GM13976 (cell line): ENCODE measurements around the gene ADRA2C.

Source experiments
- DNase-seq: peaks from one replicate; pipeline ENCODE4 v3.0.0; 2012; ENCODE audit warnings: low spot score
- in situ Hi-C: fragments of 300-500 bp; cut with MboI; formaldehyde crosslinking; loops from one replicate; pipeline ENCODE4 v1.12.0; 2022; ENCODE audit warnings: low sequenced_read_pairs, mixed read lengths, inconsistent platforms; ENCODE audit not compliant: unreplicated experiment
- TF ChIP-seq, protein P1 (sequence below): IDR thresholded peaks from 2 replicates; pipeline ENCODE4 v1.5.1; 2012; ENCODE audit warnings: borderline replicate concordance, mild to moderate bottlenecking; ENCODE audit not compliant: insufficient read depth; ENCODE audit errors: extremely low read depth, missing control alignments, control extremely low read depth

ADRA2C gene

GRCh38 chr4:3766785-3767569 is 792 bp downstream of the ADRA2C start:
- no peak for DNase-seq
- in situ Hi-C loops = no loop called here
- TF ChIP-seq, protein P1, sequence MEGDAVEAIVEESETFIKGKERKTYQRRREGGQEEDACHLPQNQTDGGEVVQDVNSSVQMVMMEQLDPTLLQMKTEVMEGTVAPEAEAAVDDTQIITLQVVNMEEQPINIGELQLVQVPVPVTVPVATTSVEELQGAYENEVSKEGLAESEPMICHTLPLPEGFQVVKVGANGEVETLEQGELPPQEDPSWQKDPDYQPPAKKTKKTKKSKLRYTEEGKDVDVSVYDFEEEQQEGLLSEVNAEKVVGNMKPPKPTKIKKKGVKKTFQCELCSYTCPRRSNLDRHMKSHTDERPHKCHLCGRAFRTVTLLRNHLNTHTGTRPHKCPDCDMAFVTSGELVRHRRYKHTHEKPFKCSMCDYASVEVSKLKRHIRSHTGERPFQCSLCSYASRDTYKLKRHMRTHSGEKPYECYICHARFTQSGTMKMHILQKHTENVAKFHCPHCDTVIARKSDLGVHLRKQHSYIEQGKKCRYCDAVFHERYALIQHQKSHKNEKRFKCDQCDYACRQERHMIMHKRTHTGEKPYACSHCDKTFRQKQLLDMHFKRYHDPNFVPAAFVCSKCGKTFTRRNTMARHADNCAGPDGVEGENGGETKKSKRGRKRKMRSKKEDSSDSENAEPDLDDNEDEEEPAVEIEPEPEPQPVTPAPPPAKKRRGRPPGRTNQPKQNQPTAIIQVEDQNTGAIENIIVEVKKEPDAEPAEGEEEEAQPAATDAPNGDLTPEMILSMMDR = no peak

DNA sequence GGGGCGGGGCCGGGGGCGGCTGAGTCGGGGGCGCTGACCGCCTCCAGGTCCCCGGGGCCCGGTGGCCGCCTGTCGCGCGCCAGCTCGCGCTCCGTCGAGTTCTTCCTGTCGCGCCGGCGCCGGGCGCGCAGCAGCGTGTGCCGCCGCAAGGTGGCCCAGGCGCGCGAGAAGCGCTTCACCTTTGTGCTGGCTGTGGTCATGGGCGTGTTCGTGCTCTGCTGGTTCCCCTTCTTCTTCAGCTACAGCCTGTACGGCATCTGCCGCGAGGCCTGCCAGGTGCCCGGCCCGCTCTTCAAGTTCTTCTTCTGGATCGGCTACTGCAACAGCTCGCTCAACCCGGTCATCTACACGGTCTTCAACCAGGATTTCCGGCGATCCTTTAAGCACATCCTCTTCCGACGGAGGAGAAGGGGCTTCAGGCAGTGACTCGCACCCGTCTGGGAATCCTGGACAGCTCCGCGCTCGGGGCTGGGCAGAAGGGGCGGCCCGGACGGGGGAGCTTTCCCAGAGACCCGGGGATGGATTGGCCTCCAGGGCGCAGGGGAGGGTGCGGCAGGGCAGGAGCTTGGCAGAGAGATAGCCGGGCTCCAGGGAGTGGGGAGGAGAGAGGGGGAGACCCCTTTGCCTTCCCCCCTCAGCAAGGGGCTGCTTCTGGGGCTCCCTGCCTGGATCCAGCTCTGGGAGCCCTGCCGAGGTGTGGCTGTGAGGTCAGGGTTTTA is 1.5 kb downstream of the ADRA2C start:
- DNase-seq = no peak
- TF ChIP-seq, protein P1 = no peak
- in situ Hi-C loops = no loop called here

DNA sequence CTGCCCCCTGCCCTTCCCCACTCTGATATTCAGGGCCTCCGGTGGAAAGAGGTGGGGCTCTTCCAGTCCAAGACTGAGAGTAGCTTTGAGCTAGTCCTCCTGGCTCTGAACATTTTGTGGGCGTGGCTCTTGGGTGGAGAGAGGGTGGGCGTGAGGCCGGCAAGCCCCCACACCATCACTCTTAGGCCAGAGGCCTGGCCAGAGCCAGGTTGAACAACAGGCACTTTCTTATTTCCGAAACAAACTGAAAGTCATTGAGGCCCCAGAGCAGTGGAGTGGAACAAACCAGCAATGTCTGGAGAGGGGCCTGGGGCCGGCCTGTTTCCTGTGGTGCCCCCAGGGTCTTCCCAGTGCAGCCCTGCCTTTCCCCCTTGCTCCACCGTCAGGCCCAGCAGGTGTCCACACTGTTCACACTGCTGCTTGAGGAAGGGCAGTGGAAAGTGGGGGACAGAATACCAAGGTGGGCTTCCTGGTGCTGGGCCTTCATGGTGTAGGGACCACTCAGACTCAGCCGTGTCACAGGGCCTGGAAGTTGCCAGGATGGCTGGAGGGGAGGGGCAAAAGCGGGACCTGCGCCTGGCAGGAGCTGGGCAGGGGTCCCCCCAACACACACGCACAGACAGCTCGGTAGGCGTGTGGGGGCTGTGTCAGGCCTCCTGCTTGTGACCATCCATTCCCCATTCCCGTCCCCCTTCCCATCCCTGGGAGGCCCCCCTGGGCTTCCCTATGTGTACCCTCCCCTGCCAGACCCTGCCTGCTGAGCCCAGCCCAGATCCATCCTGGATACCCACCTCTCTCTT is 2.9 kb downstream of the ADRA2C start:
- DNase-seq = no peak
- in situ Hi-C loops = no loop called here
- TF ChIP-seq, protein P1 = no peak

GRCh38 chr4:3769642-3770184 is 3.5 kb downstream of the ADRA2C start:
- TF ChIP-seq, protein P1 = no peak
- in situ Hi-C loops = no loop called here
- DNase-seq = no peak

DNA sequence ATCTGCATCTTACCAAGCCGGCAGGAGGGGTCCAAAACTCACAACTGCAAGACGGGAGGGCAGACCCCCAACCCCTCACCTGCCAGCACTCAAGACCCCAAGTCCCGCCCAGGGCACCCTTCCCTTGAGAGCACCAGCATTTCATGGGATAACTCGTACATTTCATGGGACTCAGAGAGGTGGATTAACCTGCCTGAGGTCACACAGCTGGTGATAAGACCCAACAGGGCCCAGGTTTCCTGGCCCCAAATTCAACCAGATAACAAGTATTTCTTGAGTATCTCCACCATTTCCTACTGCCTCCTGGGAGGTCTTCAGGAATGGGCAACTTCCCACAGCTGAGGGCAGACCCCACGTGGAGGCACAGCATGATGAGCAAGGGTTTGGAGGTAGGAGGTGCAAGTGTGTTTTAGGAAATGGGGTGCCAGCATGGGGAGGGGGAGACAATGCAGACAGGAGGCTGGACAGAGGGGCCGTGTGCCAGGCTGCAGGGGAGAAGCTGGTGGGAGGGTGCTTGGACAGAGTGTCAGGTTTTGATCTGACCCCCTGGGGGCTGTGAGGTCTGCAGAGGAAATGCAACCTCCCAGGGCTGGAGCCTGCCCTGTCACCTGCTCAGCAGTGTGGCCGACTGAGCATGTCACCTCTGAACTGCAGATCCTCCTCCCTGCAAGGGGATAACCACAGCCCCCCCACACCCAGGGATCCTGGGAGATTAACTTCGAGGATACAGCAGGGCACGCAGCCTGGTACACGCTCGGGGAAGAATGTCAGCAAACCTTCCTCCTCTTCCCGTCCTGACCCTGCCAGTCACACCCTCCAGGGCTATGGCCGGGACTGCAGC is 4.4 kb downstream of the ADRA2C start:
- in situ Hi-C loops = no loop called here
- DNase-seq = no peak
- TF ChIP-seq, protein P1 = no peak

DNA sequence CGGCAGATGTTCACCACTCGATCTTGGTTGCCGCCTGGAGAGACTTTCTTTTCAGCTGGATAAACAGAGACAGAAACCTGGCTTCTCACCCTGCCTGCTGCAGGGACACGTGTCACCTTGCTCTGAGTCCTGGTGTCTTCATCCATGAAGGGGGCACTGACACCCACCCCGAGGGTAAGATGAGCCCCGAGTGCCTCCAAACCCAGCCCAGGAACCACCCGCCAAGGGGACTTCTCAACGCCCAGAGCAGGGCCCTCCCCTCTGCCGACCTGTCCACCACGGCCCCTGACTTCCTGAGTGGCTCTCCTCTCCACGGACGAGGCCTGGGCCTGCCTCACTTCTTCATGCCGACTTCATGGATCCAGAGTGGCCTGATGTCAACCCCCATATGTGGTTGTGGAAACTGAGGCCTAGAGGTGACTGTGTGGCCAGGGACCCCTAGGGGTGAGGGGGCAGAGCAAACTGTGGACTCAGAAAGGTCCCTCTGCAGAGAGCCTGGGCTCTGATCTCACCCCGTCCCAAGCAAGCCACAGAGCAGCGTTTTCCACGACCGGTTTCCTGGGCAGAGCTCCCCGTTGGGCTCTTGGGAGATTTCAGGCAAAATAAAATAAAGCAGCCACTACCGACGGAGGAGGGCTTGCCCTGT is 5.1 kb downstream of the ADRA2C start:
- no peak for DNase-seq
- in situ Hi-C loops = no loop called here
- TF ChIP-seq, protein P1 = no peak
